Stimulated activated CD8-positive, alpha-beta memory T cell treated with anti-CD3 and anti-CD28 coated beads, Interleukin-7, amount 100 ng/mL, for 48 hours (primary cell): ENCODE measurements around the gene INTS3.
"Not testable (repeated sequence)": the region's sequence is repeated elsewhere in the genome, so short reads cannot be mapped to it uniquely, and the experiment has no call there.

ENCODE experiments used
- DNase-seq, 2 donors: peaks; one replicate each; pipeline ENCODE4 v3.0.0-alpha.2; 2020; ENCODE audit warnings: low read depth in 1 of 2; ENCODE audit errors: extremely low read depth in 1 of 2

Gene INTS3

DNA sequence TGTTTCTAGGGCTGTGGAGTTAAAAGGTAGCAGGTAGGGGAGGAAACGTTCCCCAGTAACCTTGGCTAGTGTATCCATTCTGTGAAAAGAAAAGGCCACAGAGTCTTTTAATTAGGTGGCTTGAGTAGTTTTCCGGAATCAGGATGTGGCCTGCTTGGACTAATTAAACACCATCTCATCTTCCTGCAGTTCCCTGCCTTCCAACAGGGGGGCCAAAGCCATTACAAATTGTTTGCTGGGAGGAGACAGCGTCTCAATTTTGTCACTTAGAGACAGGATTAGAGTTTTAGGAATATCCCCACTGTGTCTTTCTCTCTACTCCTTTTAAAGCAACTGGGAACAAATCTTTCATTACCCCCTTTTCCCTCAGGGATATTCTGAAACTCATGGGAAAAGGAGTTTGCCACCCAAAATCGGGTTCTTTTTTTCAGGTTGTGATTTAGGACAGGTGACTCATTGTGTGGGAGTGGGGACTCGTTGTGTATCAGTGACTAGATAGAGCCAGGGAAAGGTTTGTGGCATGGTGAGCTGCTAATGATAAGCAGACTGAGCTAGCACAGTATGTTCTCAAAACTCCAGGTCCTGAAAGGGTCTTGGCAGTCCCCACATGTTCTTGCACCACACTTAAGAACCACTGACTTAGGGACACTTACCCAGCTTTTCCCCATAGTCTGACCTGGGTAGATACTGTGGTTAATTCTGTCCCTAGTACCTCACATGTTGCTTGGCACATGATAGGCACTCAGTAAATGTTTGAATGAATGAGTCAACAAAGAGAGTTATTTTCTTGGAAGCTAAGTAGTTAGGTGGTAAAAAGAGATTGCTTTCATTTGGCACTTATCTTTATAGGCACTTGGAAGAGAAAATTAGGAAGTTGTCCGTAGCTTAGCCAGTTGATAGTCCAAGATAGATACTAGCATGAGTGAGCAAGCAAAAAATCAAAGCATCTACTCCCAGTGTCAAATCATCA lies 22.5 kb downstream of the INTS3 start:
- no peak for DNase-seq

DNA sequence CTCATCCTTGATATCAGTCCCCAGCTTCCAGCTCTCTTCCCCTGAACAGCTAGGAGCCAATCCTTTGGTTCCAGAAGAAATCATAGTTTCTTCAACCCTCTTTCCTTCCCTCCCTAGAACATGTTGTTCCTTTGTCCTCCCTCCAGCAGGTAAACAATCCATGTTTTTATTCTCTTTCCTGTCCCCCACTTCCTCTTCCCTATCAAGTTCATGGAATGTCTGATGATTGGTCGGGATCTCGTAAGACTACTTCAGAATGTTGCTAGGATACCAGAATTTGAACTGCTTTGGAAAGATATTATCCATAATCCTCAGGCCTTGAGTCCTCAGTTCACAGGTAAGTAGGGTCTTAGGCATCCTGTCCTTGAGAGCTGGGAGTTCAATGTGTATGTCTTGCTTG lies 24.2 kb downstream of the INTS3 start:
- DNase-seq, result no peak

DNA sequence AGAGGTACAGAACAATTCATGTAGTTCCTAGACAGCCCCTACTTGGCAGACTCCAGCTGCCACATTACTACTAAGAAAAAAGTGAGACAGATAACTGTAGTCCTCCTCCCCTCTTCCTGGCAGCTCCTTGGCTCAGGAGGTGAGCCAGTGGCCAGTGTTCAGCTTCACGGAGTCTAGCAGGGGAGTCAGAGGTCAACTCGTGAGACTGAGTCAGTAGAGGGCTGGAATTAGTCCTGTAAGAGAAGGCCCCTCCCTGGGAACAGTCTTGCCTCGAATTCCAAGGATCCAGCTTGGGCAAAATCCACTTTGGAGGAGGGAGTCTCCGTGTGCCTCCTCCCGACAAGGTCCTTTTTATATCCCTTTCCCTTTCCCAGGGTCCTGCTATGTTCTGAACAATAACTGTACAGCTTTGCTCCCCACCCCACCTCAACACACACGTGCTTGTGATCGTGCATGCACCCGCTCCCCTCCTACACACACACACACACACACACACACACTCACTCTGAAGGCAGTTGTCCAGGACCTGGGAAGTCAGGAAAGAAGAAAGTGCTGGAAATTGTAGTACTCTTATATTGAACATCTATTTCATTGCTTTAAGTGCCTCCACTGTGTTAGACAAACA lies 24.8 kb downstream of the INTS3 start:
- DNase-seq, result no peak

DNA sequence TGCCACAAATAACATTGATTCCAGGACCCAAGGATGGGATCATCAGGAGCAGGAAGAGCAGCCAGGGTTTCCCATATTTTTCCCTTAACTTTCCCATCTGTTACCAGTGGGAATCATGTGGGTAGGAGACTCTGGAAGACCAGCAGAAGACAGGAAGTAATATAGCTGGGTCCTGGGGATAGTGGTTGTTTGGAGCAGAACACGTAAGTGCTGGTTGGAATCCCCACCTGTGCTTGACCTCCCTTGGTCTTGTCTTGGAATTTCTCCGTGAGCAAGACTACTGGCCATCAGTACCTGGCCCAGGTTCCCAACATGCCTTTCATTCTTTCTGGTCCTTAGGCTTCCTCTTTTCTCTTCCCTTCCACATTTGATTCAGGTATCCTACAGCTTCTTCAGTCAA lies 26.4 kb downstream of the INTS3 start:
- DNase-seq, result no peak

DNA sequence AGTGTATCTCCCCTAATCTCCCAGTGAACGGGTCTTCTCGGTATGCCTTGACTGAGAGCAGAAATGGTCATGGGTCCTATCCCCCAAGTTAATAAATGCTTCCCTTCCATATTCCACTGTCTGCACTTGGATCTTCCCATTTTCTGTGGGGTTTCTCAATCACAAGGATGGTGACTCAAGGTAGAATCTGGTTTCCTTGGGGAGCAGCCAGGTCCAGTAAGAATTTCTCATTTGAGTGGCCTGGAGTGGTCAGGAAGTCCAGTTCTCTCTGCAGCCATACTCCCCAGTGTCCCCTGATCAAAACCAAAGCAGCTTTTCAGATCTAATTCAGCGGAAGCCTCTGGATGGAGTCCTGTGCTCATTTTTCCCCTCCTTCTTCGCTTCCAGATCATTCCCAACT lies 32.6 kb downstream of the INTS3 start:
- no peak for DNase-seq

DNA sequence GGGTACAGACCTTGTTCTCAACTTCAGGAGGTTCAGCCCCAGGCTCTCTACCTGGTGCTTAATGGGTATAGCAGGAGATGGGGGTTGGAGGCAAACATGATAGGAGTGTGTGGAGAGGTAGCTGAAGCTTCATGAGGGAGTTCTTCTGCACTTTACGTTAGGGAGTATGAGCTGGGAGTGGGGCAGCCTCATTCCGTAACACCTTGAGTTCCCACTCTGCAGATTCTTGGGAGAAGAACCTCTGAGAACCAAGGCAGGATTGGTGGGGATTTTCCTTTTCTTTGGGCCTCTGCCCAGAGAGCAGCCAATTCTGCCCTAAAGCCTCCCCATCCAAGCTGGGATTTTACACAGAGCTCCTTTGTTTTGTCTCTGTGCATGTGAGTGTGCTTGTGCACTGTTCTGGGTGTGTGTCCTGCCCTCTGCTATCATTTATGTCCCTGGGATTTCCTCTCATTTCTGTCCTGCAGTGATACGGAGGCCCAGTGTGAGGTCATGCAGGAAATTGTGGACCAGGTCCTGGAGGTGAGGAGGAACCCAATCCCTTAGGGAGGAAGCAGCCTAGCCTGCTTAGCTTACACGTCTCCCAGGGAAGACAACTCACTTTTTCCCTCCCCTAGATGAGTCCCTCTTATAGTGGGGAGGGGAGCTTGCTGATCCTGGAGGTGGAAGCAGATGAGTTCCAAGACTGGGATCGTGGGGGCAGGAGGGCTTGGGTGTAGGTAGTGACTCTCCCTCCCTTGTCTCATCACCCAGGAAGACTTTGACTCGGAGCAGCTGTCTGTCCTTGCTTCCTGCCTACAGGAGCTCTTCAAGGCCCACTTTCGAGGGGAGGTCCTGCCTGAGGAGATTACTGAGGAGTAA lies 35.7 kb downstream of the INTS3 start:
- DNase-seq, result no peak

DNA sequence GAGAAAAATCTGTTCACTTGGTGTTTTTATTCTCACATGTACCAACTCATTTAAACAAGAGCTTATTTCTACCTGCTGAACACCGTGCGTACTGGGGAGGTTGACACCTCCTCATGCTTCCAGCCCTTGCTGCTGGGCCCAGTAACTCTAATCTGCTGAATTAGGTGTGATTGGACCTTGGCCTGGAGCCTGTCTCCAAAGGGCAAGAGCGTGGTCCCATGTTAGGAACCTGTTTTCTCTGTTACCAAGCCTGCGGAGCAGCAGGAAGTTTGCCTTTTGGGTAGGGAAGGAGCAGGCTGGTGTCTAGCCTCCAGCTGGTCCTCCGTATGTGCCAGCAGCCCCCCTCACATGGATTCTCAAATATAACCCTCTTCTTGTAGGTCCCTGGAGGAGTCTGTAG lies 36.5 kb downstream of the INTS3 start:
- DNase-seq, result no peak

DNA sequence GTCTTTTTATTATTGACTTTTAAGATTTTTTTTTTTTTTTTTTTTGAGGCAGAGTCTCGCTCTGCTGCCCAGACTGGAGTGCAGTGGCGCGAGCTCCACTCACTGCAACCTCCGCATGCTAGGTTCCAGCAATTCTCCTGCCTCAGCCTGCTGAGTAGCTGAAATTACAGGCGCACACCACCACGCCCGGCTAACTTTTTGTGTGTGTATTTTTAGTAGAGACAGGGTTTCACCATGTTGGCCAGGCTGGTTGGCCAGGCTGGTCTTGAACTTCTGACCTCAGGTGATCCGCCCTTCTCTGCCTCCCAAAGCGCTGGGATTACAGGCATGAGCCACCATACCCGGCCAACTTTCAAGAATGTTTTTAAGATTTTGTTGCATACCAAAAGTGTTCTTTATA lies 38.8 kb downstream of the INTS3 start:
- DNase-seq, result not testable (repeated sequence)

DNA sequence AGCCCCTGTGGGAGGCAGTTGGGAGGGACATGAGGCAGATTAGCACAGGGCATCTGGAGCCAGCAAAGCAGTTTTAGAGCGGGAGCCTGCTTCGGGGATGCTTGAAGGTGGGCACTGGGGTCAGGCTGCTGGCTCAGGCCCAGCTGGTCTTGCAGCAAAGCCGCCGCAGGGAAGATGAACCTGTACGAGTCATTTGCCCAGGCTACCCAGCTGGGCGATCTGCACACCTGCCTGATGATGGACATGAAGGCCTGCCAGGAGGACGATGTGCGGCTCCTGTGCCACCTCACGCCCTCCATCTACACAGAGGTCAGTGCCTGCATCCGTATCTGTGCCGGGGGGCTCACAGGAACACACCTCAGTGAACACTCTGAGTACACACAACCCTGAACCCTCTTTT lies 39.7 kb downstream of the INTS3 start:
- DNase-seq, result no peak

DNA sequence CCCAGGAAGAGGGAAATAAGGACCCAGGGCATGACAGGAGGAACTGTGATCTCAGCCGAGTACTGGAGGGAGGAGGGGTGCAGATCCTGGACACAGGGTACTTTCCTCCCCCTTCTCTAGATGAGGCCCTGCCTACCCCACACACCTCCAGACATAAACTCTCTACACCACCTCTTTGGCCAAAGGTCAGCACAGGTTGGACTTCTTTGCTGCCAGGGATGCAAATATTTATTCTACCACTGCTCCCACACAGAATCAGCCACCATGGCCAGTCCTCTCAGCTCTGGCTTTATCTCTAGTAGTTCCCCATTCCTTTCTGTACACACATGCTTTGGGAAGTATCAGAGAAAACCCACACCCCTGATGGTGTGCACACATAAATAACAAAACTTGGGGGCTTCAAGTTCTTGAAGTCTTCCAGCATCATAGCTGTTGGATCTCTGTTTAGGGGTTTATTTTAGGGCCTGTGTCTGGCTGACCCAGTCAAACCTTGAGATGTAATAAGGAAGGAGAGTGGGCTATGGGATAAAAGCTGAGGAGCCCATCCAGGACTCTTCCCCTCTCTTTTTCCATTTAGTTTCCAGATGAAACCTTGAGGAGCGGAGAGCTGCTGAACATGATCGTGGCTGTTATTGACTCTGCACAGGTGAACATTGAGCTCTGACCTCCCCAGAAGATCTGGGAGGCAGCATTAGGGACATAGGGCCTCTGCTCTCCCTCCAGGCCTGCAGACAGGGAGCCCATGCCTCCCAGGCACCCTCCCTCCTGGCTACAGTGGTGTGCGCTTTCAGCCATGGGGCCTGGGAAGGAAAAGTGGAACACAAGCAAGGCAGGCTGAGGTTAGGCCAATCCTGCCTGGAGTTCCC lies 40.7 kb downstream of the INTS3 start:
- no peak for DNase-seq

DNA sequence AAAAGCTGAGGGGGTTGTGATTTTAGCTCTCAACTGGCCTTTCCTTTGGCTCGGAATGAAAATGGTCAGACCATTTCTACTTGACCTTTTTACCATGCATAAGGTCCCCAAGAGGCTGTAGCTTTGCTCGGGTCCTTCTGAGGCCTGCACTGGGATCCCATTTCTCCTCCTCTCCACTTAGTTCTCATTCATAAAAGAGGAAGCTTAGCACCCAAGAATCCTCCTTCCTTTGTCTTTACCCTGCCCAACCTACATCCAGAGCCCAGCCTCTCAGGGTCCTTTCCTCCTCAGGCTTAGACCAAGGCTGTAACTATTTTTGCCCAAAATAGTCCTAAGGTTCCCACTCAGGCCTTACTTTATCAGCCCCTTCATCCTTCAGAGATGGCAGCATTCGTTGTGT lies 41.4 kb downstream of the INTS3 start:
- no peak for DNase-seq

DNA sequence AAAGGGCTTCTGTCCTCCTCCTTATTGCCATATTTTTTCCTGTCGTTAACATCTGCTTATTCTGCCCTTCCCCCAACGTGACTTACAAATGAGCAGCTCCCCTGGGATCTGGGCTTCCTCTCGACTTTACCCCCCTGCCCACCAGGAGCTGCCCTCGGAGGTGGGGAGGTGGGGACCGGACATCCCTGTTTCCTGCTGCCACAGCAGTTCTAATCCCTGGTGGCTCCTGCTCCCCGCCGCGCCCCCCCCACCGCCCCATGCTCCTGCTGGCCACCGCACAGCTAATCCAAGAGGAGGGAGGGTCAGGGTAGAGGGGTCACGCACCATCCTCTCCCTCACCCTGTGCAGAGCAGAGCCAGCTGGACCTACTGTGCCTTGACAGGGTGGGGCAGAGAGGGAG lies 42.9 kb downstream of the INTS3 start:
- no peak for DNase-seq

DNA sequence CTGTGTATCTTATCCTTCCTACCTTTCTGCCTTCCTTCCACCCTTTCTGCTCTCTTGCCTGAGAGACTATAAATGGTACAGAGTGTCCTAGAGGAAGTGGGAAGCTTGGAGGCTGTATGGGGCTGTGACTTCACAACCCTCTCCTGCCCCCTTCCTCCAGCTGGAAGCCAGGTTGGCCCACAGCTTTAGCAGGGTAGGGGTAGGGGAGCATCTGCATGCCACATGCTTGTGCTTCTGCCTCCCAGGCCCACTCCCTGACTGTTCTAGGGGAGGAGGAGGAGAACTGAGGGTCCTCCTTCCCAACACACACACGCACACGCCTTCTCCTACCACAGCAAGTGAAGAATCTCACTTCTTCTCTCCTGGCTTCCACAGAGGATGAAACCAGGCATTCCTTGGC lies 43.4 kb downstream of the INTS3 start:
- DNase-seq, result no peak

DNA sequence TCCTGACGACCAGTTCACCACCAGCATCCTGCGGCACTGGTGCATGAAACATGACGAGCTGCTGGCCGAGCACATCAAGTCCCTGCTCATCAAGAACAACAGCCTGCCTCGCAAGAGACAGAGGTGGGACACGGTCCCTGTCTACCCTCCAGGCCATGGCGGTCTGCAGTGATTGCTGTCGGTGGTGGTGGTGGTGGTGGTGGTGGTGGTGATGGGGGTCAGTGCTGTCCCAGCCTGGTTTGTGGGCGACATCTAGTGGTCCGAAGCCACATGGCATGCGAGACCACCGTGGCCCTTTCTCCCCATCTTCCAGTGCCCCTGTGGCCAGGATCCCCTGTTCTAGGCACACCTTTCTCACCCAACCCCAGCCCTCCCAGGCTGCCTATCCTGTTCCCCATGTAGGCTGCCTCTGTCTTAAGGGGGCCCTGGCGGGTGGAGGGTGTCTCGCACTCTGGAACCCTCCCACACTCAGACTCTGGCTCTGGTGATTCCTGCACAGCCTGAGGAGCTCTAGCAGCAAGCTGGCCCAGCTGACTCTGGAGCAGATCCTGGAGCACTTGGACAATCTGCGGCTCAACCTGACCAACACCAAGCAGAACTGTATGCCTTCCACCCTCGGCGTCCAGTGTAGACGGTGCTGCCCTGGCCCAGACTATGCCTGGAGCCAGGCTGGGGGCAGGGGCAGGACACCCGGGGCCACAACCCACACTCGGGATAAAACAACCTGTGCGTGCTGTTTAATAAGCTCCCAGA lies 44.2 kb downstream of the INTS3 start:
- DNase-seq, result no peak

DNA sequence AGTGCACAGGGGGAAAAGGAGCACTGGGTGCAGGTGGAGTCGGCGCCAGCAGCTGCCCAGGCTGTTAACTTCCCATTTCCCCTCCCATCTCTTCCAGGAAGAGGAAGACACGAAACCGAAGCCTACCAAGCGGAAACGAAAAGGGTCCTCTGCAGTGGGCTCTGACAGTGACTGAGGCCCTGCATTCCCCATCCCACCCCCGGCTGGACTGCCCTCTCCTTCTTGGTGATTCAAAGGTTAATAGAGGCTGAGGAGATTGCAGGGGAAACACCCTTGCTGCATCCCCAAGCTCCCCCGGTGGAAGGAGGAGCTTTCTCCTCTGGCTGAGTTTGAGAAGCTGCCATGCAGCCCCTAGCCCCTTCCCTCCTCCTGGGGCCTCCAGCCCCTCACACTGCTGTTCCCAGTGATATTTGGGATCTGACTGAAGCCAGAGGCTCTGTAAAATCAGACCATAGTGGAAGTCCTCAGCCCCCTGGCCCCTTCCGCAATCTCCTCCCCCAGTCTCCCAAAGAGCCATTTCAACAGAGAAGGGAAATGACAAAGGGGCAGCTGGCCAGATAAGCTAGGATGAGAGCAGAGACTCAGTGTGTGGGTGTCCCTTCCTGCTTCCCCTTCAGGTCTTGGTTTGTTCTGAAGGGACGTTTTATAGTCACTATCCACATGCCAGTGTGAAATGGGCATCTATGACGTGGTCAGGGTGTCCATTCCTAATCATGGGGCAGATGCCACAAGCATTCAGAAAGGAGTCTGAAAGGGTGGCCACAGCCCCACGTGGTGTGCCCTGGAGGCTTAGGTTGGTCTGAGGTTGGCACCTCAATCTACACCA lies 45.5 kb downstream of the INTS3 start:
- DNase-seq, result no peak

DNA sequence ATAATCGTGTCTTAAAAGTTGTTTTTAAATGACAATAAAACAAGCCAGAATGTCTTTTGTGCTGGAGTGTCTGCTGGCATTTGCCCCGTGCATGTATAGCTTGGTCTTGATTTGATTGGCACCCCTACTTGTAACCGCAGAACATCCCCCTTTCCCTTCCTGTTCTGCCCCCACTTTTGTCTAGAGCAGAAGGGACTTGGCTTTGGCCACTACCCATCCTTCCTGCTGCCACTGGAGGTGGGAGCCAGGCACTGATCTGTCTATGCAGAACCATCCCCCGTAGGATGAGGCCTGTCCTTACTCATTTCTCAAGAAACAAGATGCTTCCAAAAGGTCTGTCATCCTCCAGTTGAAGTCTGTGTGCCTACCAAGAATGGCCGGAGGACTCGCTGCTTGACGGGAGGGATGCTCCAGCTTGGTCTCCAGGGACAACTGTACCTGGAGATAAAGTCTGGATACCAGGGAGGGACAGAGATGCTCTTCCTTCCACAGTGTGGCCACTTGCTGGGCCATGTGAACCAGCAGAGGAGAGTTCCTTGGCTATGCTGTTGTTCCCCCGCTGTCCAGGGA lies 46.3 kb downstream of the INTS3 start:
- DNase-seq, result no peak

DNA sequence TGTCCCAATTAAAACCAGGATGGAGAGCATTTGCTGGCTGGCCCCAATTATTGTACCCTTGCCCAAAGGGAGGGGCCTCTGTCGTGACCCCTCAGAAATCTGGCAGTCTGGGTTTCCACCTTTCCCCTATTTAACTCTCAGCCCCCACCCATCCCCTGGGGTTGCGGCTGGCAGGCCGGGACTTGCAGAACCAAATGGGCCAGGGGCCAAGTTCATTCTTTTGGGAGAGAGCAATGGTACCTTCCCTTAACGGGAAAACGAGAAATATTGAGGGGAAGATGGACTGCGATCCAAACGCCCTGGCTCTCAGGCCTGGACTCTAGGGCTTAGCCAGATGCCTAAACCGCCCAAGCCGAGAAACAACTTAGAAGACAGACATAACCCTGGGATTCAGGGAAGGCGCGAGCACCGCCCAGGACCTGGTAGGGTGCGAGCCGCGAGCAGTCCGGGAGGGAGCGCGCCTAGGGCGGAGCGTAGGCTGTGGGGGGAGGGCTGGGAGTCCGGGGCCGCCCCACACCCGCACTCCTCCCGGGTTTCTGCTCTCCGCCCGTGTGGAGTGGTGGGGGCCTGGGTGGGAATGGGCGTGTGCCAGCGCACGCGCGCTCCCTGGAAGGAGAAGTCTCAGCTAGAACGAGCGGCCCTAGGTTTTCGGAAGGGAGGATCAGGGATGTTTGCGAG lies 47.1 kb downstream of the INTS3 start, which contains the start of gene SLC27A3:
Gene SLC27A3, plus strand, starts transcription at position 628 of the 678 bp plus-strand sequence. CDS start 91 bp downstream, outside the sequence.
- DNase-seq, result no peak
